ENCODE data around the gene MGAT5. TPM values are rescaled to one million over a fixed set of nuclear protein-coding genes. Genes with fewer than 3 reads are reported as not detected.

The MGAT5 gene
- total RNA-seq, 2 experiments from 2014 or later, result 36.9 to 42.2 TPM

DNA sequence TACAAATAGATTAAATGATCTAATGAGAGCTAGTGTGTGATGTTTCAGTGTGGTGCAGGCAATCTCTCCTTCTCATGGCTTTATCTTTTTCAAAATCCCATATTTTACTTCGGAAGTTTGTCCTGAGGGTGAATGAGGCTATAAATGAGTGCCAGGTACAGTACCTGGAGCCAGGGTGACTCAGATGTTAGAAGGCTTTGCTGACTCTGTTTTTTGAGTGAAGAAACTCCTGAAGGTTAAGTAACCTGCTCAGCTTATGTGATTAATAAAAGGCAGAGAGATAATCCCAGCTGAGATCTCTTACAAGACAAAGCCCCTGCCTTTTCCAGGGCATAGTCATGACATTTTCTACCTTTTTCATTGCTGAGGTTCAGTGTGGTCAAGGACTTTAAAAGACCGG is 52.6 kb downstream of the MGAT5 start:
- peaks cover 6% of the 10 kb centered on the region for H3K9me3 Mint-ChIP-seq
- H3K27ac Mint-ChIP-seq, result no peak overlapping the region
- ChIA-PET POLR2A (interaction anchor here (0.6 kb wide), 1 partner anchor 1178 kb away, joined by 4 read pairs; no protein-coding TSS in a partner anchor), CTCF (interaction anchor here (1.1 kb wide), 1 partner anchor 9 kb away, joined by 3 read pairs; no protein-coding TSS in a partner anchor)
- no peaks in the 10 kb centered on the region for H3K27me3 Mint-ChIP-seq
- ATAC-seq, result no peak
- H3K4me3 Mint-ChIP-seq, result no peak overlapping the region
- DNase-seq, result no peak
- peaks cover 81% of the 10 kb centered on the region for H3K4me1 Mint-ChIP-seq (ENCODE audit: low read depth)
- intact Hi-C loops (cut with micrococcal nuclease), result no loop called here
- peaks cover 18% of the 10 kb centered on the region for H3K36me3 Mint-ChIP-seq (ENCODE audit: low read depth)
- TF ChIP-seq, protein P1, sequence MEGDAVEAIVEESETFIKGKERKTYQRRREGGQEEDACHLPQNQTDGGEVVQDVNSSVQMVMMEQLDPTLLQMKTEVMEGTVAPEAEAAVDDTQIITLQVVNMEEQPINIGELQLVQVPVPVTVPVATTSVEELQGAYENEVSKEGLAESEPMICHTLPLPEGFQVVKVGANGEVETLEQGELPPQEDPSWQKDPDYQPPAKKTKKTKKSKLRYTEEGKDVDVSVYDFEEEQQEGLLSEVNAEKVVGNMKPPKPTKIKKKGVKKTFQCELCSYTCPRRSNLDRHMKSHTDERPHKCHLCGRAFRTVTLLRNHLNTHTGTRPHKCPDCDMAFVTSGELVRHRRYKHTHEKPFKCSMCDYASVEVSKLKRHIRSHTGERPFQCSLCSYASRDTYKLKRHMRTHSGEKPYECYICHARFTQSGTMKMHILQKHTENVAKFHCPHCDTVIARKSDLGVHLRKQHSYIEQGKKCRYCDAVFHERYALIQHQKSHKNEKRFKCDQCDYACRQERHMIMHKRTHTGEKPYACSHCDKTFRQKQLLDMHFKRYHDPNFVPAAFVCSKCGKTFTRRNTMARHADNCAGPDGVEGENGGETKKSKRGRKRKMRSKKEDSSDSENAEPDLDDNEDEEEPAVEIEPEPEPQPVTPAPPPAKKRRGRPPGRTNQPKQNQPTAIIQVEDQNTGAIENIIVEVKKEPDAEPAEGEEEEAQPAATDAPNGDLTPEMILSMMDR (IDR thresholded peaks at IDR 0.05), result no peak

DNA sequence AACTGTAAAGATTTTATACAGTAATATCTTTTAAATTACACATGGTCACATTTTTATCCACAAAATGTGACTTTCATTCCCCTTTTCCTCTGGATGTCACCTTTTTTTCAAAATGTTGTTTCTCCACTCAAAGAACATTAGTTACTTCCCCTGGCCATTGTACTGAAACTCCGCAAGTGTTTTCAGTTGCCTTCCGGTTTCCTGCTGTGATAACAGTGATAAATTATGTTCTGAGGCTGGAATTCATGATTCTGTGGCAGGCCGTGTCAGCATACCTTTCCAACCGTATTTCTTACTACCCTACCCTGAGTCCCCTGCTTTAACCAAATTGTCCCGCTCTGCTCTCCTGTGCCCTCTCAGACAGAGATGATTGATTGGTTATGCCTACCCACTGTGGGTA is 53.5 kb downstream of the MGAT5 start:
- ChIA-PET CTCF (interaction anchor here (1.1 kb wide), 1 partner anchor 8 kb away, joined by 3 read pairs; no protein-coding TSS in a partner anchor), POLR2A (no interaction called here)
- no peak overlapping the region for H3K4me3 Mint-ChIP-seq
- ATAC-seq (no peak), DNase-seq (no peak)
- TF ChIP-seq, protein P1 (IDR thresholded peaks at IDR 0.05), result no peak
- no peaks in the 10 kb centered on the region for H3K27me3 Mint-ChIP-seq
- H3K36me3 Mint-ChIP-seq (ENCODE audit: low read depth), result peaks cover 20% of the 10 kb centered on the region
- peaks cover 6% of the 10 kb centered on the region for H3K9me3 Mint-ChIP-seq
- peaks cover 82% of the 10 kb centered on the region for H3K4me1 Mint-ChIP-seq (ENCODE audit: low read depth)
- no peak overlapping the region for H3K27ac Mint-ChIP-seq
- intact Hi-C loops (cut with micrococcal nuclease), result no loop called here

DNA sequence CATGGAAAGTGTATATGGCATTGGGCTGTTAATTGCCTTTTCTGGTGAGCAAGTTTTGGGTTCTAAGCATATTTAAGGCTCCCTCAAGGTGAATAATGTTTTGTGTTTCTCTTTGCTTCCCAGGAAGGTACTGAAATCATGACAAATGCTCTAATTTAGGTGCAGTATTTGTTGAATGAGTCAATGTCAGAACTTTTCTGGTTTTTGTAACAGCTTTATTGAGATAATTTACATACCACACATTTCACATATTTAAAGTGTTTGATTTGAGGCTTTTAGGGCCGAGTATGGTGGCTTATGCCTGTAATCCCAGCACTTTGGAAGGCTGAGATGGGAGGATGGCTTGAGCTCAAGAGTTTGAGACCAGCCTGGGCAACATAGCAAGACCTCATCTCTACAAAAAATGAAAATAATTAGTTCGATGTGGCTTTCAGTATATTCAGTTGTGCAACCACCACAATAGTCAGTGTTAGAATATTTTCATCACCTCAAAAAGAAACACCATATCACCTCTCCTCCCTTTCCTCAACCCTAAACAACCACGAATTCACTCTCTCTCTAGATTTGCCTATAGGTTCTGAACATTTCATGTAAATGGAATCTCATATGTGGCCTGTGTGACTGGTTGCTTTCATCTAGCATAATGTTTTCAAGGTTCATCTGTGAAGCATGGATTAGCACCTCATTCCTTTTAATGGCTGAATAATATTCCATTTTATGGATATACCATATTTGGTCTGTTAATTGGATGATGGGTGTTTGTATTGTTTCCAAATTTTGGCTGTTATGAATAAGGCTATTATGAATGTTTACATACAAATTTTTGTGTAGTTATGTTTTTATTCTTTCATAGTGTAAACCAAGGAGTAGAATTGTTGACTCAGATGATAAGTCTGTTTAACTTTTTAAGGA is 54.9 kb downstream of the MGAT5 start:
- Mint-ChIP-seq H3K9me3 (peaks cover 6% of the 10 kb centered on the region), H3K27me3 (no peaks in the 10 kb centered on the region), H3K36me3 (ENCODE audit: low read depth) (peaks cover 24% of the 10 kb centered on the region), H3K4me3 (no peak overlapping the region), H3K27ac (no peak overlapping the region), H3K4me1 (ENCODE audit: low read depth) (peaks cover 83% of the 10 kb centered on the region)
- TF ChIP-seq, protein P1 (IDR thresholded peaks at IDR 0.05), result no peak
- POLR2A ChIA-PET, result no interaction called here
- CTCF ChIA-PET, result no interaction called here
- no peak for ATAC-seq
- intact Hi-C loops (cut with micrococcal nuclease), result no loop called here
- no peak for DNase-seq

DNA sequence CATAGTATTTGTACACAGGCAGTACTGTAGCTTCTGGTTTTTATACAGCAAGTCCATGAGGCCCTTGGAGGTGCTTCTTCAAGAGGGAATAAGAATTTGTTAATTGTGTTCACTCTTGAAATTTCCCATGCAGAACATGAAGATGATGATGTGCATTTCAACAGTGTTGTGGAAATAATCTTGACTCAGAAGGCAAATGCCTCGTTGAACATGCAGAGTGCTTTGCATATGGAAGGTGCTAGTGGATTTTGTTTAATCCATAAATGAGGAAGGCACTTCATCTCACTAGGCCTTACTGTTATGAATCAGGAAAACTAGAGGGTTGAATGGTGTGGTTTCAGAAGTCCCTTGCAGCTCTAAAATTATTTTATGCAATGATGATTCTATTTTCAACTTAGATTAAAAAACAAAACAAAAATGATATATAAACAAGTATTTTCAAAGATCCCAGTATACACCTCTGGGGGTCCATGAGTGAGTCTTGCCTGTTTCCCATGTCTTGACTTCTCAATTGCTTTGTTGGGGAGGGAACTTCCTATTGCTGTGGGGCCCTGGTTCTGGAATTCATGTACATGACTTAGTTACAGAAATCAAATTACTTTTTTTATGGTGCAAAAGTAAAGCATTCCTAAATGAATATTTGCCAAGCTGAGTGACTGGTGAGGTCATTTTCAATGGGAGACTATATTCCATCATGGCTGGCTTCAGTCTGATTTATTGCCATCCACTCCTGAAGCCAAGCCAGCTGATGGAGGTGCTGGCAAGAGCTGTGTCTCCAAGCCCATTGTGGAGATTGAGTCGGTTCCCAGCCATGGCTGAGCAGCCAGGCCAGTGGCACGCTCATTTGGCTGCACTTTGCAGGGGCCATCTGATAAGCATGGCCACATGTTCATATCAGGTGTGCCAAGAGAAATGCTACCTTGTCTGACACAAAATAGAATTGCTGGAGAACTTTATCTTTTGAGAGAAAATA is 56.5 kb downstream of the MGAT5 start:
- H3K4me3 Mint-ChIP-seq, result no peak overlapping the region
- no peaks in the 10 kb centered on the region for H3K27me3 Mint-ChIP-seq
- no peak overlapping the region for H3K27ac Mint-ChIP-seq
- H3K9me3 Mint-ChIP-seq, result peaks cover 6% of the 10 kb centered on the region
- ChIA-PET CTCF (interaction anchor here (1.0 to 1.3 kb wide), 2 partner anchors 10 to 103 kb away, joined by 3 to 4 read pairs; no protein-coding TSS in a partner anchor), POLR2A (no interaction called here)
- H3K36me3 Mint-ChIP-seq (ENCODE audit: low read depth), result peaks cover 24% of the 10 kb centered on the region
- DNase-seq (no peak), ATAC-seq (no peak)
- intact Hi-C loops (cut with micrococcal nuclease), result no loop called here
- H3K4me1 Mint-ChIP-seq (ENCODE audit: low read depth), result peaks cover 76% of the 10 kb centered on the region
- TF ChIP-seq, protein P1 (IDR thresholded peaks at IDR 0.05), result no peak
